ENCODE data around the gene TOP3A.

GRCh38 chr17:18278867-18279266 lies 35.9 kb downstream of the TOP3A start:
- no peak for TF ChIP-seq CTCF (optimal IDR thresholded peaks at IDR 0.05 in 1 of 3, IDR thresholded peaks at IDR 0.05 in 1 of 3, conservative IDR thresholded peaks at IDR 0.05 in 1 of 3; ENCODE audit: extremely low read depth in 1 of 3, insufficient read depth in 2 of 3, low read length in 3 of 3)
- TF ChIP-seq EZH2 (IDR thresholded peaks at IDR 0.05; ENCODE audit: low read length), result no peak

Data from keratinocyte (primary cell).